Activated CD8-positive, alpha-beta memory T cell treated with anti-CD3 and anti-CD28 coated beads for 24 hours (primary cell): ENCODE results near the gene MAP3K15.
A peak's percentile ranks its signal among the peaks of the same experiment; 100 is the strongest.

Experiments
- DNase-seq: peaks from one replicate; pipeline ENCODE4 v3.0.0-alpha.2; 2020

Gene MAP3K15

DNA sequence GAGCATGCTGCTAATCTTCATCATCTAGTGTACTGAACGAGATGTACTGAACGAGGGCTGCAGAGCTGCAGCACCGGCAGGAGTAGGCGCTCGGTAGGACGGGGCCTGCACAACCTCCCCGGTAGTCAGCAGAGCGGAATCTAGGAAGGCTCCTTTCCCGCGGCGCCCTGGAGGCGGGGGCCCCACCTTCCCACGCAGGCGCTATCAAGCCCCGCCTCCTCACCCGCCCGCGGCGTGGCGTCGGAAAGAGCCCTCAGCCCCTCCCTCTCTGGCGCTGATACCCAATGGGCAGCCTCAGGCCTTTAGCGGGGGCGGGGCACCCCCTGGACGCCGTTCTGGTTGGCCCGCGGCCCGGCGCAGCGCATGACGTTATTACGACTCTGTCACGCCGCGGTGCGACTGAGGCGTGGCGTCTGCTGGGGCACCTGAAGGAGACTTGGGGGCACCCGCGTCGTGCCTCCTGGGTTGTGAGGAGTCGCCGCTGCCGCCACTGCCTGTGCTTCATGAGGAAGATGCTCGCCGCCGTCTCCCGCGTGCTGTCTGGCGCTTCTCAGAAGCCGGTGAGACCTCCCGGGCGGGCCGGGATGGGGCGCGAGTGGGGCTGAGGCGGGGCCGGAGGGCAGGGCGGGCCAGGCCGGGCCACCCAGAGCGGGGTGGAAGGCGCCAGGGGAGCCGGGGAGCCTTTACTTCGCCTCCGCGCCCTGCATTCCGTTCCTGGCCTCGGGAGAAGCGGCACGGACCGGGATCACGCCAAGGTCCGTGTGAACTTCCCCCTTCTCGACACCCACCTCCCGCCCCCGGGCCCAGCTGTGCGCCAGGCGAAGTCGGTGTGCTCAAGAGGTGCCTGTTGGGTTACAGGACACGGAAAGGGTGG is 171.5 kb downstream of the MAP3K15 start, which contains the start of gene PDHA1:
TSS of gene PDHA1 (plus strand) at position 393 of the 874 bp plus-strand sequence. CDS start at position 504, 111 bp downstream.
- DNase-seq = peak; percentile 91

DNA sequence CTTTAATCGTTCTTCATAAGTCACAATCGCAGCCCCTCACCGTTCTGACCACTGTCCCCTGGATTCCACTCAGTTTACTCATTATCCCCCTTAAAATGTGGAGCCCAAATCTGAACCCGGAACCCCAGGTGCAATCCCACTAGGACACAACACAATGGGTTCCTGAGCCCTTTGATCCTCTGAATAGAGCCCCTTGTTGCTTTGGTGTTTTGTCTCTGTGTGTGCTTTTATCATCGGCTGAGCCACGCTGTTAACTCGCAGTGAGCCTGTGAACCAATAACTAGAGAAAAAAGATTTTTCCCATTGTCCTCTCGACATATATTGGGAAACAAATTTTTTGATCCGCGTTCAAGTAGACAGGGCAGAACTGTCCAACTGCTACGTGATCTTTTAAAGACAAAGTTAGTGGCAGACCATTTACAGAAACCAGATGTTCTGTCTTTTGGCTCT is 172.2 kb downstream of the MAP3K15 start:
- DNase-seq = no peak

DNA sequence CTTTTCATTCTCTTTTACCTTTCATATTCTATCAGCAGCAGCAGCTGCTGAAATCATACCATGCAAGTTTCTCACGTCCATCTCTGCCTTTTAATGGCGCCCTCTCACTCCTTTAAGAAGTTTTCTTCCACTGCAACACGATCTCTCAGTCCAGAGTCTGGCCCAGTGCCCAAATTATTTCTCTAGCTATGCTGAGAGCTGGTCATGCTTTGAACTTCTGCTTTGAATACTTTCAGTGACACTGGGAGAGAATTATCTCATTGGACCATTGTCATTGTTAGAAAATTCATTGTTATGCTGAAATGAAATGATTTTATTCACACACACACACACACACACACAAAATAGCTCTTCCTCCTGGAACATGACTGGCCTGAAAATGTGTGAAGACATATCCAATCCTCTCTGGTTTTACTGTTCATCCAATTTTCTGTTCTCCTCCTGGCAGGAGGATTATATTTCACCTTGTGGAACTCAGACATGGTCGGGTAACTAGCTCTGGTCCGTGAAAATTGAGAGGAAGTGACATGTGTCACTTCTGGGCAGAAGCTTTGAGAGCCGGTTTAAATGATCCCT is 172.9 kb downstream of the MAP3K15 start:
- no peak for DNase-seq

DNA sequence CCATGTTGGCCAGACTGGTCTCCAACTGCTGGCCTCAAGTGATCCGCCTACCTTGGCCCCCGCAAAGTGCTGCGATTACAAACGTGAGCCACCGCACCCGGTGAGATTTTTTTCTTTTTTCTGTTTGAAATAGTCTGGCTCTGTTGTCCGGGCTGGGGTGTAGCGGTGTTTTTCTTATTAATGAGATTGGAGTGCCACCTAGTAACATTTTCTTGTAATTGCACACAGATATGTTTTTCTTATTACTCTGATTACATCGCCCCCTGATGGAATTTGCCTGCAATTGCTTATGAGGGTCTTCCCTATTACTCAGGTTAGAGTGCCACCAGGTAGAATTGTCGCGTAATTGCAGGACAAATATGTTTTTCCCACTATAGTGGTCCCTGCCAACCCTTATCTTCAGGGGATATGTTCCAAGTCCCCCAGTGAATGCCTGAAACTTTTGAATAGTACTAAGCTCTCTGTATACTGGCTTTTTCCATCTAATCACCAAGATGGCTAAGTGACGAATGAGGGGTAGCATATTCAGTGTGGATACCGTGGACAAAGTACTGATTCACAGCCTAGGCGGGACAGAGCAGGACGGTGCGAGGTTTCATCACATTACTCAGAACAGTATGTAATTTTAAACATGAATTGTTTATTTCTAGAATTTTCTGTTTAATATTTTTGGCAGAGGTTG is 180.2 kb downstream of the MAP3K15 start:
- DNase-seq = no peak

DNA sequence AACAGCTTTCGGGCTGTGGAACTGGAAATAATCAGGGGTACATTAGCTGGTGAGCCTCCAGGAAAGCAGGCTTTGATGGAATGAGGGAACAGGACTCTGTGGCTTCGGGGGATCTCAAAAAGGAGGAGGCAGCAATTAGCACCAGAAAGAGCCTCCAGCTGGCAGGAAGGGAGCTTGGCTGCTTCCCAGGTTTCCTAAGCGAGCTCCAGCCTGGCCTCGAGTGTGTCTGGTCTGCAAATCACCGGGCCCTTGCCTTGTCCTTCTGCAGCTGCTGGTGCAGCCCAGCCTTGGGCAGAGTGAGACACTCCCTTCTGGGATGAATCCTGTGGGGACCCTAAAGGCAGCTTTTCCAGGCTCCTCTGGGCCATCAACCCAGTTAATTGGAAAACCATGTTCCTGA is 182.3 kb downstream of the MAP3K15 start:
- DNase-seq = no peak

DNA sequence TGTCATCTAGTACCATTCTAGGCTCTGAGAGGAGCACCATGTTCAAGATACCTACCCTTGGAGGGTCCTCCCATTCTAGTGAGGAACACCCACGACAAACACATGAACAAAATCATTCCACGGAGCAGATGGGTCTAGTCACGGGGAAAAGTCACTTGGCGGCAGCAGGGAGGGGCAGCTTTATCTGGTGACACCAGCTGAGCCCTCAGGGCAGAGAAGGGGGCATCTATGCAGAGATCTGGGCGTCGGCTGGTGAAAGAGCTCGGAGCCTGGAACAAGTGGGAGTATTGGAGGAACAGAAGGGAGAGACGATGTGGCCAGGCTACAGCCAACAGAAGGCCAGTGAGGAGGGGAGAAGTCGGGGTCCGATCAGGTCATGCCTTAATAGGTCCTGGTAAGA is 183.5 kb downstream of the MAP3K15 start:
- DNase-seq = no peak

DNA sequence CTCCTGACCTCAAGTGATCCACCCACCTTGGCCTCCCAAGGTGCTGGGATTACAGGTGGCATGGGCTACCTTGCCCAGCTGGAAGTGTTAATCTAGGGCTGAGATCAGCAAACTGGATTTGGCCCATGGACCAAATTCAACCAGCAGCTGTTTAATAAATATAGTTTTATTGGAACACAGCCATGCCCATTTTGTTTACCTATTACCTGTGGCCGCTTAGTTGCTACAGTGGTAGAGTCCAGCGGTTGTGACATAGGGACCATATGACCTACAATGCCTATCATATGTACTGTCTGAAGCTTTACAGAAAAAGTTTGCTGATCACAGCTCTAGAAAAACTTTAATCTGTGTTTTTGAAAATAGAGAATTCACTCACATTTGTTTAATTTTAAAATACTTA is 188.7 kb downstream of the MAP3K15 start:
- DNase-seq = no peak
